HG03565 (cell line): ENCODE data around the gene GOLGA8R.
"Not testable (repeated sequence)": the region's sequence is repeated elsewhere in the genome, so short reads cannot be mapped to it uniquely, and the experiment has no call there.

Experiments used
- ATAC-seq: cut with Tn5 transposase; IDR thresholded peaks from one replicate; pipeline ENCODE4 v1.9.1; 2021; ENCODE audit warnings: mild to moderate bottlenecking, moderate library complexity; ENCODE audit not compliant: unreplicated experiment

The GOLGA8R gene

DNA sequence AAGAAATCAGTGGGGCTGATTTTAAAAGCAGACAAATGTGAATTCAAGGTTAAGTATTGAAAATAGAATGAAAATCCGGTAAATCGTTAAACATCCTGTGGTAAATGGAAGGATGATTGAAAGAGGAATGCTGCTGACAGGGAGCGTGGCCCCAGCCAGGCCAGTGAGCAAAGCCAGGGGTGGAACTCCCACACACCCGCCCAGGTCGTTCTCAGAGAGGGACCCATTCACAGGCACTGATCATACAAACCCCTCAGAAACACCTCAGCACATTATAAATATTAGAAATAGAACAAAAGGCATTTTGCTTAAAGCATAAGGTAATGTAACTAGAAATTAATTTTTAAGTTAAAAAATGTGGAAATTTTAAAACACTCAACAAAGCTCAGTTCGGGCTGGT lies 59.0 kb downstream of the GOLGA8R start:
- ATAC-seq, result not testable (repeated sequence)
